HG03457 (cell line): Measurements from ENCODE around the gene NBEAL1.
"Not testable (repeated sequence)": the region's sequence is repeated elsewhere in the genome, so short reads cannot be mapped to it uniquely, and the experiment has no call there.

Experiments
- ATAC-seq: cut with Tn5 transposase; IDR thresholded peaks from one replicate; pipeline ENCODE4 v1.9.1; 2021; ENCODE audit warnings: moderate number of reproducible peaks; ENCODE audit not compliant: unreplicated experiment

Gene NBEAL1

GRCh38 chr2:203038586-203038985 lies 23.9 kb downstream of the NBEAL1 start:
- no peak for ATAC-seq

GRCh38 chr2:203039211-203039610 lies 24.5 kb downstream of the NBEAL1 start:
- ATAC-seq = not testable (repeated sequence)

- no peak for ATAC-seq
Measured at GRCh38 chr2:203040966-203041521, 26.4 kb downstream of the NBEAL1 start.

- no peak for ATAC-seq
Measured at GRCh38 chr2:203042178-203042577, 27.5 kb downstream of the NBEAL1 start.

- ATAC-seq = no peak
Measured at GRCh38 chr2:203043226-203043625, 28.6 kb downstream of the NBEAL1 start.

GRCh38 chr2:203045867-203046266 lies 31.2 kb downstream of the NBEAL1 start:
- ATAC-seq = no peak

GRCh38 chr2:203052539-203052938 lies 37.9 kb downstream of the NBEAL1 start:
- ATAC-seq = no peak

- no peak for ATAC-seq
Measured at GRCh38 chr2:203059567-203060240, 45.0 kb downstream of the NBEAL1 start.

- ATAC-seq = no peak
Measured at GRCh38 chr2:203061346-203061745, 46.7 kb downstream of the NBEAL1 start.

GRCh38 chr2:203062126-203062525 lies 47.5 kb downstream of the NBEAL1 start:
- no peak for ATAC-seq

- ATAC-seq = not testable (repeated sequence)
Measured at GRCh38 chr2:203066519-203067091, 51.9 kb downstream of the NBEAL1 start.

- ATAC-seq = no peak
Measured at GRCh38 chr2:203070701-203071100, 56.0 kb downstream of the NBEAL1 start.

GRCh38 chr2:203071148-203071547 lies 56.5 kb downstream of the NBEAL1 start:
- ATAC-seq = no peak

GRCh38 chr2:203072371-203072770 lies 57.7 kb downstream of the NBEAL1 start:
- no peak for ATAC-seq

- no peak for ATAC-seq
Measured at GRCh38 chr2:203077451-203077850, 62.8 kb downstream of the NBEAL1 start.

GRCh38 chr2:203080447-203081045 lies 65.9 kb downstream of the NBEAL1 start:
- ATAC-seq = no peak

GRCh38 chr2:203083328-203083727 lies 68.7 kb downstream of the NBEAL1 start:
- ATAC-seq = no peak

- not testable (repeated sequence) for ATAC-seq
Measured at GRCh38 chr2:203086381-203086780, 71.7 kb downstream of the NBEAL1 start.

- not testable (repeated sequence) for ATAC-seq
Measured at GRCh38 chr2:203090721-203091120, 76.0 kb downstream of the NBEAL1 start.

- no peak for ATAC-seq
Measured at GRCh38 chr2:203097735-203098134, 83.1 kb downstream of the NBEAL1 start.

GRCh38 chr2:203102357-203102756 lies 87.7 kb downstream of the NBEAL1 start:
- ATAC-seq = not testable (repeated sequence)

GRCh38 chr2:203104273-203104672 lies 89.6 kb downstream of the NBEAL1 start:
- no peak for ATAC-seq
